Measurements from ENCODE around the gene ABCA4.

Gene ABCA4

DNA sequence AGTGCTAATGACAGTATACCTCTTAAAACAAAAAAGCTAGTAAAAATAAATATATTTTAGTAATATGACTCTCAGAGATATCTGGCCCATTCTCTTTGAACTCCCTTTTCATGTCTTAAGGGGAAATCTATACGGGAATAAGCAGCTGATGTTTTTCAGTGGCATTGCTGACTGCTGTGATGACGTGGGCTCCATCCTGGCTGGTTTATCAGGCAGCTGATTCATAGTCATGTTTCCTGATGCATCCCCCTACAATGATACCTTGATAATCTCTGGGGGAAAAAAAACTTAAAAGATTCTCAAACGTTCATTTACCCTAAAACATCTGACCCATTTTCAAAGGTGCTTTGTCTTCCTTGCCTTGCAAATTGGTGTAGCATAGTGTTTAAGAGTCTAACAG is 53.8 kb downstream of the ABCA4 start:
- peak; percentile 95 for DNase-seq (ENCODE audit: low read depth)
- no peak overlapping the region for H3K4me3 ChIP-seq (ENCODE audit: low read depth, low read length)
- no peak for TF ChIP-seq CTCF (conservative IDR thresholded peaks at IDR 0.05; ENCODE audit: low read depth, low read length)

DNA sequence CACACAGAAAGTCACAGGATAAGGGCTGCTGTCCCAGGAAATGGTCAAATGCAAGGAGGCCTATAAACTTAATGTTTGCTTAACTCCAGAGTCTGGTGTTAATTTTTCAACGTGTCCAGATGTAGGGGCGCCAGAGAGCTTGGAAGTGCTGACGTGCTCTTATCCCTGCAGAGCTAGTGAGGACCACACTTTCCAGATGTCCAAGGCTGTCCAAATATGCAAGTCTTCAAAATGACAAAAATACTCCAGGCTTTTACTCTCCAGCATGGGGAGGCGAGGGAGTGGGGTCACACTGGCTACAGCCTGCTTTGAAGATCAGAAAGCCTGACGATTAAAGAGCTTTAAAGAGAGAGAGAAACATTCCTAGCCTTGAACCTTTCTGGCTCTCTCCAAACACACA is 57.6 kb downstream of the ABCA4 start:
- peak; percentile 77 for TF ChIP-seq CTCF (conservative IDR thresholded peaks at IDR 0.05; ENCODE audit: low read depth, low read length)
- peak; percentile 92 for DNase-seq (ENCODE audit: low read depth)
- H3K4me3 ChIP-seq (ENCODE audit: low read depth, low read length) = no peak overlapping the region

DNA sequence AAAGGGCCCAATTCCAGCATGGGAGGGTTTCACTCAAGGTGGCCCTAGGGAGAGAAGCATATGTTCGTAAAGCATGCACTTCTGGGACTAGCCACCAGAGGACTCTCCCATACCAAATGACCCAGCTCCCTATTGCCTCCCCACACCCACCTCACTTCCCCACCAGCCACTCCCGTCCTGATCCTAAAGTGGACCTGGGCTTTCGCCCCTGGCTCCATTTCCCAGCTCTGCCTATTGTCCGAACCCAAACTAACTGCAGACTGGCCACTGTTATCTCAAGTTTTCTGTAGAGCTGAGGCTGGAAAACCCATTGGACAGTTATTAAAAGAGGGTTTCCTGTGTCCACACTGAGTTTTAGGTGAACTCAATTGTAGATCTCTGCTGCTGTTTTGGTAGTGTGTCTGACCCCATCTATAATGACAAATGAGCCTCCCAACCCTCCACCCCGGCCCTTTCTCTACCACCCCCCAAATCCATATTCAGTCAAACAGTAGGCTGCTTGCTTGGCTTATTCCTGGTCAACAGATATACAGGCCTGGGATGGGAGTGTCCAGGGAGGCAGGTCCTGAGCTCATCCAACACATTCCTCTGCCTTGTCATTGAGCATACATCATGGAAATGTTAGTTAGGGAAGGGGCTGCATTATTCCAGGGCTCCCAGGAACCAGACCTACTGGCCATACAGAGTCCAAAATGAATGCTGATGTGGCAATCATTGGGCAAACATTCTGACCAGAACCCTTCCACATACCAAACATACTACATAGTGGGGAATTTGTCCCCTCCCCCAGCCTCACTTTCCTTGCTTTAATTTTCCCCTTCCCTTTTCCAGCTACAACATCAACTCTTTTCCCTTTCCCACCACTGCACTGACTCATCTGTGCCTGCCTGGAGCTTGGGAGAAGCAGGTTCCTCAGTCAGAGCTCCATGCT is 59.2 kb downstream of the ABCA4 start:
- TF ChIP-seq CTCF (conservative IDR thresholded peaks at IDR 0.05; ENCODE audit: low read depth, low read length) = peak; percentile 94
- H3K4me3 ChIP-seq (ENCODE audit: low read depth, low read length) = no peak overlapping the region
- DNase-seq (ENCODE audit: low read depth) = peak; percentile 91

DNA sequence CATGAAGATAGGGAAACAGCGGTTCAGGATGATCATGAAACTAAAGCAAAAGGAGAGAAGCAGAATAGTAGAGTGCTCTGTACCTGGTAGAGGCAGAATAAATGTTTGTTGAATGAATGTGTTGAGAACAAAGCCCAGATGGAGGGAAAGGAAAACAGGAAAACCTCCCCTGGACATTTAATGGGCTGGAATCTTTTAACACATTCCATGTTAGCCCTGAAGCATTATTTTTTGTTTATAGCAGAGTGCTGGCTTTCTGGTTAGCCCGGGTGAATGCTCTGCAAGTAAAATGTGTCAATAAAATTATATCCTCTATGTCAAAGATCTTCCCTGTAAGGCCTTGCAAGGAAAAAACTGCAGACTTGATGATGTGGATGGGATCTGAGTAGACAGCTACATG is 60.2 kb downstream of the ABCA4 start:
- H3K4me3 ChIP-seq (ENCODE audit: low read depth, low read length) = no peak overlapping the region
- DNase-seq (ENCODE audit: low read depth) = no peak
- no peak for TF ChIP-seq CTCF (conservative IDR thresholded peaks at IDR 0.05; ENCODE audit: low read depth, low read length)

DNA sequence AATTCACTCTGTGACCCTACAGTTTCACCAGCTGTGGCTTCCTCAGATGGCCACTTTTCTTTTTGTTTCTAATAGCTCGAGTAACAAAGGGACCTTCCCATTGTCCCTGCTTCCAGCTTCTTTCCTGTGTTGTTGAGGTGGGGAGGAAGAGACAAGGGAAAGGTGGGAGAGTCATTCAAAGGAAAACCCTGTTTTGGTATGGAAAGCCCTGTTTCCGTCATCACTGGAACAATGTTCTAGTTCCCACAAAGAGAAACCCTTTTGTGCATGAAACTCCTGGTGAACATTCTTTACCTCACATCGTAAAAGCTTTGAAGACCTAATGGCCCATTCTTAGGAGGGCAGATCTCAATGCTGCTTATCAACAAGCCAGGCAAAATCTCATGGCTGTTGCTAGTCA is 62.2 kb downstream of the ABCA4 start:
- no peak overlapping the region for H3K4me3 ChIP-seq (ENCODE audit: low read depth, low read length)
- no peak for TF ChIP-seq CTCF (conservative IDR thresholded peaks at IDR 0.05; ENCODE audit: low read depth, low read length)
- DNase-seq (ENCODE audit: low read depth) = no peak

DNA sequence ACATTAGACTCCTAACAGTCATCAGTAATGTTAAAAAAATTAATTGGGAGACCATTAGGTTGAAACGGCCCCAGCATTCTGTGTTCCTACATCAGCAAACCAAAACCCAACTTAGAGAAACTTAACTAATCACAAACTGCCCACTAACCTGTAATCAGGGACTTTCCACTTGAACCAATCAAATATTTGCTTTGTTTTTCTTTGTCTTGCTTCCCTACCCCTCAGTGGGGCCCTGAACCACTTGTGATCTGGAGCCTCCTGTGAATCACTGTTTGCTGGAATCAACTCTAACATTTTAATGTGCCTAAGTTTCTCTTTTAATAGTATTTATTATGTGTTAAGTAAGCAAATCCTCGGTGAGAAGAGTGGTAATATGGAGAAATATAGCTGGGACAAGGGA is 64.0 kb downstream of the ABCA4 start:
- no peak for TF ChIP-seq CTCF (conservative IDR thresholded peaks at IDR 0.05; ENCODE audit: low read depth, low read length)

GRCh38 chr1:94056171-94056570 is 64.8 kb downstream of the ABCA4 start:
- no peak overlapping the region for H3K4me3 ChIP-seq (ENCODE audit: low read depth, low read length)
- no peak for DNase-seq (ENCODE audit: low read depth)
- no peak for TF ChIP-seq CTCF (conservative IDR thresholded peaks at IDR 0.05; ENCODE audit: low read depth, low read length)

More for the DNA sequence above, 64.0 kb downstream of the ABCA4 start:
- H3K4me3 ChIP-seq (ENCODE audit: low read depth, low read length) = no peak overlapping the region
- peak; percentile 41 for DNase-seq (ENCODE audit: low read depth)
